Measurements from ENCODE around the gene KMT2C.

Gene KMT2C

DNA sequence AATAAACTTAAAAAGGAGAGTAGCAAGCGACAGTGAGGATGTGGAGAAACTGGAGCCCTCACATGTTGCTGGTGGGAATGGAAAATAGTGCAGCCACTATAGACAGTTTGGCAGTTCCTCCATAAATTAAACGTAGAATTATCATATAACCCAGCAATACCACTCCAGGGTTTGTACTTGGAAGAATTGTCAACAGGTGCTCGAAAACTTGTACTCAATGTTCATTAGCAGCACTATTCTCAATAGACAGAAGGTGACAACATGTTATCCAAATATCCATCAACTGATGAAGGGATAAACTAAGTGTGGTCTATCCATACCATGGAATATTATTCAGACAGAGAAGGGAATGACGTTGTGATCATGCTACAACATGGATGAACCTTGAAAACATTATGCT is 338.5 kb downstream of the KMT2C start:
- Histone ChIP-seq H3K27ac (ENCODE audit: extremely low read depth, low read depth, low read length) (no peak overlapping the region), H3K4me1 (ENCODE audit: control insufficient read depth, insufficient read depth, low read length) (no peaks in the 10 kb centered on the region; the same call in 1 of the 2 replicates), H3K4me3 (ENCODE audit: low read depth, low read length) (no peak overlapping the region), H3K36me3 (ENCODE audit: control insufficient read depth in 2 of 2, insufficient read depth in 1 of 2, low read length in 2 of 2) (no peaks in the 10 kb centered on the region; a peak in 1 of 3 replicates), H3K9me3 (ENCODE audit: control insufficient read depth, insufficient read depth, low read depth, low read length) (no peaks in the 10 kb centered on the region)
- TF ChIP-seq ZNF10 (tag by site-specific recombination; IDR thresholded peaks at IDR 0.05) (peak; percentile 81), SCRT2 (tag by site-specific recombination; IDR thresholded peaks at IDR 0.05) (peak; percentile 67; the same call in 1 of the 2 replicates), SCRT1 (tag by site-specific recombination; IDR thresholded peaks at IDR 0.05; ENCODE audit: borderline replicate concordance) (peak; percentile 55; the same call in 1 of the 2 replicates), OVOL3 (tag by site-specific recombination; IDR thresholded peaks at IDR 0.05) (no peak)
- POLR2A ChIA-PET, result no interaction called here
- CTCF ChIA-PET, result no interaction called here

GRCh38 chr7:152095771-152096170 is 340.0 kb downstream of the KMT2C start:
- TF ChIP-seq ZNF248 (tag by site-specific recombination; IDR thresholded peaks at IDR 0.05) (no peak), TCF7L2 (IDR thresholded peaks at IDR 0.05; ENCODE audit: borderline replicate concordance, low read depth, low read length) (no peak), ZFP37 (tag by site-specific recombination; IDR thresholded peaks at IDR 0.05) (no peak), ZNF146 (tag by site-specific recombination; IDR thresholded peaks at IDR 0.05) (no peak), PRDM4 (tag by site-specific recombination; IDR thresholded peaks at IDR 0.05) (no peak), ZNF292 (tag by site-specific recombination; IDR thresholded peaks at IDR 0.05; ENCODE audit: borderline replicate concordance, low read depth) (no peak), ZBTB8A (tag by site-specific recombination; IDR thresholded peaks at IDR 0.05) (no peak), ZNF777 (tag by site-specific recombination; IDR thresholded peaks at IDR 0.05; ENCODE audit: borderline replicate concordance) (no peak), MYNN (tag by site-specific recombination; IDR thresholded peaks at IDR 0.05; ENCODE audit: borderline replicate concordance) (no peak), SCRT1 (tag by site-specific recombination; IDR thresholded peaks at IDR 0.05; ENCODE audit: borderline replicate concordance) (peak; percentile 96), SCRT2 (tag by site-specific recombination; IDR thresholded peaks at IDR 0.05) (peak; percentile 96), KLF1 (tag by site-specific recombination; IDR thresholded peaks at IDR 0.05) (no peak), ZNF354C (tag by site-specific recombination; IDR thresholded peaks at IDR 0.05; ENCODE audit: borderline replicate concordance, low read depth) (no peak), PRDM6 (tag by site-specific recombination; IDR thresholded peaks at IDR 0.05) (peak; percentile 68), ZNF266 (tag by site-specific recombination; IDR thresholded peaks at IDR 0.05; ENCODE audit: low read depth) (no peak), ZNF140 (tag by site-specific recombination; IDR thresholded peaks at IDR 0.05) (no peak)
- TF ChIP-seq, protein P1, sequence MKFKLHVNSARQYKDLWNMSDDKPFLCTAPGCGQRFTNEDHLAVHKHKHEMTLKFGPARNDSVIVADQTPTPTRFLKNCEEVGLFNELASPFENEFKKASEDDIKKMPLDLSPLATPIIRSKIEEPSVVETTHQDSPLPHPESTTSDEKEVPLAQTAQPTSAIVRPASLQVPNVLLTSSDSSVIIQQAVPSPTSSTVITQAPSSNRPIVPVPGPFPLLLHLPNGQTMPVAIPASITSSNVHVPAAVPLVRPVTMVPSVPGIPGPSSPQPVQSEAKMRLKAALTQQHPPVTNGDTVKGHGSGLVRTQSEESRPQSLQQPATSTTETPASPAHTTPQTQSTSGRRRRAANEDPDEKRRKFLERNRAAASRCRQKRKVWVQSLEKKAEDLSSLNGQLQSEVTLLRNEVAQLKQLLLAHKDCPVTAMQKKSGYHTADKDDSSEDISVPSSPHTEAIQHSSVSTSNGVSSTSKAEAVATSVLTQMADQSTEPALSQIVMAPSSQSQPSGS (tag by site-specific recombination; IDR thresholded peaks at IDR 0.05; ENCODE audit: low read depth), result no peak
- TF ChIP-seq, protein P2, sequence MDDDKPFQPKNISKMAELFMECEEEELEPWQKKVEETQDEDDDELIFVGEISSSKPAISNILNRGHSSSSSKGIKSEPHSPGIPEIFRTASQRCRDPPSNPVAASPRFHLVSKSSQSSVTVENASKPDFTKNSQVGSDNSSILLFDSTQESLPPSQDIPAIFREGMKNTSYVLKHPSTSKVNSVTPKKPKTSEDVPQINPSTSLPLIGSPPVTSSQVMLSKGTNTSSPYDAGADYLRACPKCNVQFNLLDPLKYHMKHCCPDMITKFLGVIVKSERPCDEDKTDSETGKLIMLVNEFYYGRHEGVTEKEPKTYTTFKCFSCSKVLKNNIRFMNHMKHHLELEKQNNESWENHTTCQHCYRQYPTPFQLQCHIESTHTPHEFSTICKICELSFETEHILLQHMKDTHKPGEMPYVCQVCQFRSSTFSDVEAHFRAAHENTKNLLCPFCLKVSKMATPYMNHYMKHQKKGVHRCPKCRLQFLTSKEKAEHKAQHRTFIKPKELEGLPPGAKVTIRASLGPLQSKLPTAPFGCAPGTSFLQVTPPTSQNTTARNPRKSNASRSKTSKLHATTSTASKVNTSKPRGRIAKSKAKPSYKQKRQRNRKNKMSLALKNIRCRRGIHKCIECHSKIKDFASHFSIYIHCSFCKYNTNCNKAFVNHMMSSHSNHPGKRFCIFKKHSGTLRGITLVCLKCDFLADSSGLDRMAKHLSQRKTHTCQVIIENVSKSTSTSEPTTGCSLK (tag by site-specific recombination; IDR thresholded peaks at IDR 0.05), result no peak
- TF ChIP-seq, protein P3, sequence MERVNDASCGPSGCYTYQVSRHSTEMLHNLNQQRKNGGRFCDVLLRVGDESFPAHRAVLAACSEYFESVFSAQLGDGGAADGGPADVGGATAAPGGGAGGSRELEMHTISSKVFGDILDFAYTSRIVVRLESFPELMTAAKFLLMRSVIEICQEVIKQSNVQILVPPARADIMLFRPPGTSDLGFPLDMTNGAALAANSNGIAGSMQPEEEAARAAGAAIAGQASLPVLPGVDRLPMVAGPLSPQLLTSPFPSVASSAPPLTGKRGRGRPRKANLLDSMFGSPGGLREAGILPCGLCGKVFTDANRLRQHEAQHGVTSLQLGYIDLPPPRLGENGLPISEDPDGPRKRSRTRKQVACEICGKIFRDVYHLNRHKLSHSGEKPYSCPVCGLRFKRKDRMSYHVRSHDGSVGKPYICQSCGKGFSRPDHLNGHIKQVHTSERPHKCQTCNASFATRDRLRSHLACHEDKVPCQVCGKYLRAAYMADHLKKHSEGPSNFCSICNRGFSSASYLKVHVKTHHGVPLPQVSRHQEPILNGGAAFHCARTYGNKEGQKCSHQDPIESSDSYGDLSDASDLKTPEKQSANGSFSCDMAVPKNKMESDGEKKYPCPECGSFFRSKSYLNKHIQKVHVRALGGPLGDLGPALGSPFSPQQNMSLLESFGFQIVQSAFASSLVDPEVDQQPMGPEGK (tag by site-specific recombination; IDR thresholded peaks at IDR 0.05), result no peak
- Histone ChIP-seq H3K36me3 (ENCODE audit: control insufficient read depth in 2 of 2, insufficient read depth in 1 of 2, low read length in 2 of 2) (no peaks in the 10 kb centered on the region), H3K27ac (ENCODE audit: extremely low read depth, low read depth, low read length) (no peak overlapping the region), H3K9me3 (ENCODE audit: control insufficient read depth, insufficient read depth, low read depth, low read length) (no peaks in the 10 kb centered on the region), H3K4me1 (ENCODE audit: control insufficient read depth, insufficient read depth, low read length) (no peaks in the 10 kb centered on the region; the same call in 1 of the 2 replicates), H3K4me3 (ENCODE audit: low read depth, low read length) (no peak overlapping the region)
- CTCF ChIA-PET, result interaction anchor here (0.5 to 0.6 kb wide), 2 partner anchors 82 to 410 kb away, joined by 3 read pairs; no protein-coding TSS in a partner anchor
- POLR2A ChIA-PET, result no interaction called here
